ENCODE measurements around the gene YDJC. TPM values are rescaled to one million over a fixed set of nuclear protein-coding genes. Genes with fewer than 3 reads are reported as not detected.
"Not testable (repeated sequence)": the region's sequence is repeated elsewhere in the genome, so short reads cannot be mapped to it uniquely, and the experiment has no call there.

The YDJC gene
- total RNA-seq, 1 donor from 2014 or later = 34.8 TPM

GRCh38 chr22:21587803-21588611 lies 41.8 kb downstream of the YDJC start:
- intact Hi-C loops (cut with micrococcal nuclease) = loop anchor here (2.0 kb wide), 1 partner anchor 17 kb away; no protein-coding TSS in a partner anchor

- intact Hi-C loops (cut with micrococcal nuclease) = no loop called here
These were observed 44.4 kb downstream of the YDJC start for GRCh38 chr22:21585389-21585788.

- intact Hi-C loops (cut with micrococcal nuclease) = no loop called here
These were observed 46.8 kb downstream of the YDJC start for GRCh38 chr22:21582801-21583740.

GRCh38 chr22:21581009-21581713 lies 48.7 kb downstream of the YDJC start:
- intact Hi-C loops (cut with micrococcal nuclease) = not testable (repeated sequence)

GRCh38 chr22:21580623-21581007 lies 49.2 kb downstream of the YDJC start:
- intact Hi-C loops (cut with micrococcal nuclease) = not testable (repeated sequence)

GRCh38 chr22:21579474-21579851 lies 50.4 kb downstream of the YDJC start:
- intact Hi-C loops (cut with micrococcal nuclease) = no loop called here

Other genes with a start within 250 kb of the YDJC start
- 0.07 and 0.22 TPM in 2 replicates for gene RIMBP3B, start 246.3 kb downstream of the YDJC start, total RNA-seq
- gene HIC2, start 212.7 kb downstream of the YDJC start, total RNA-seq = 4.5 and 5.0 TPM in 2 replicates
- gene TMEM191C, start 162.6 kb downstream of the YDJC start, total RNA-seq = 0.59 and 1.7 TPM in 2 replicates
- gene RIMBP3C, start 78.6 kb downstream of the YDJC start, total RNA-seq = 0.47 and 0.68 TPM in 2 replicates
- 60.7 and 63.1 TPM in 2 replicates for gene UBE2L3, start 62.3 kb downstream of the YDJC start, total RNA-seq
- gene CCDC116, start 2.7 kb upstream of the YDJC start, total RNA-seq = 0.61 and 0.81 TPM in 2 replicates
- gene SDF2L1, start 12.3 kb upstream of the YDJC start, total RNA-seq = 117 and 120 TPM in 2 replicates
- 69.9 and 72.5 TPM in 2 replicates for gene PPIL2, start 36.0 kb upstream of the YDJC start, total RNA-seq
- 7.3 and 7.9 TPM in 2 replicates for gene YPEL1, start 105.8 kb upstream of the YDJC start, total RNA-seq
- 118 and 120 TPM in 2 replicates for gene MAPK1, start 237.6 kb upstream of the YDJC start, total RNA-seq

Data from T-helper 1 cell treated with Interleukin-12 subunit alpha and Interleukin-12 subunit beta and Interleukin-4 antibody, amounts not matched to agents 30 ng/mL and 1 ng/mL, for 36 hours (primary cell).